ENCODE data around the gene REG4. TPM values are rescaled to one million over a fixed set of nuclear protein-coding genes. Genes with fewer than 3 reads are reported as not detected.

REG4 gene
- total and polyA plus RNA-seq, 7 donors, result 10.4 to 80.8 (median 13.2) TPM; not detected in 4

DNA sequence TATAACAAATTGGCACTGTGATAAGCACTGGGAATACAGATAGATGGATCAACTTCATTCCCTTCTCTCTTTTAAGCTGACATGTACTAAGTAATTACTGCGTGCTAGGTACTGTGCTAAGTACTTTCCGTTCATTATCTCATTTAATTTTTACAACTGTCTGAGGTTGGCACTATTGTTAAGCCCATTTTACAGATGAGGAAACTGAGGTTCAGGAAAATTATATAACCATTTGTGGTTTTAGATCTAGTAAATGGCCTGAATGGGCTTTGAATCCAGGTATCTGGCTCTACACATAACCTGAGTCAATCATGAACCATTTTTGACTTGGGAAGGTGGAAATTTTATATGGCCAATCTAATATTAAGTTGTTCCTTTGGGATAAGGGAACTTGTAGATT is 39.0 kb downstream of the REG4 start:
- no peaks in the 10 kb centered on the region for H3K9me3 ChIP-seq
- intact Hi-C loops (cut with DNase I), result no loop called here
- TF ChIP-seq POLR2A (IDR thresholded peaks at IDR 0.05) (no peak), POLR2AphosphoS5 (IDR thresholded peaks at IDR 0.05) (no peak)
- H3K4me3 ChIP-seq, result no peak overlapping the region
- no peaks in the 10 kb centered on the region for H3K27me3 ChIP-seq
- no peak for DNase-seq
- WGBS, 2 donors, result 91 to 95% methylated on average over 2 of the region's 2 CpGs
- no peaks in the 10 kb centered on the region for H3K4me1 ChIP-seq
- H3K36me3 ChIP-seq, result no peaks in the 10 kb centered on the region
- no peak overlapping the region for H3K27ac ChIP-seq

DNA sequence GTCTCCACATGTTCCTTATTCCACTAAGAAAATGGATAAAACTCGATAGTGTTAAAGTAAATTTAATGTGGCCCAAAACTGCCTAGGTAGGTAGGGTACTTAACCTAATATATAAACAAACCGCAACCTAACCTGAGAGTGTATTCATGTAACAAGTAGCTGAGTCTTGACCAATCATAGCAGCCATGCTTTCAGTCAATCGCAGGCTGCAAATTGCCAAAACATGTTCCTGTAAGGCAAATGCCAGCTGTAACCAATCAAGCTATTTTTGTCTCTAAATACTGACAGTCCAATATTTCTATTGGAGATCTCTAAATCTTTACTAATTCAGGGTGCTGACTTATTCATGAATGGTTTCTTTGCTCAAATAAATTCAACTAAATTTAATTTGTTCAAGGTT is 39.5 kb downstream of the REG4 start:
- no peaks in the 10 kb centered on the region for H3K27me3 ChIP-seq
- no peaks in the 10 kb centered on the region for H3K9me3 ChIP-seq
- no peaks in the 10 kb centered on the region for H3K36me3 ChIP-seq
- TF ChIP-seq EP300 (IDR thresholded peaks at IDR 0.05) (no peak), POLR2AphosphoS5 (IDR thresholded peaks at IDR 0.05) (peak in 1 of 4 donors; percentile 19)
- WGBS, 2 donors, result 72 to 78% methylated on average over 3 of the region's 3 CpGs
- intact Hi-C loops (cut with DNase I), result no loop called here
- H3K4me1 ChIP-seq, result peaks cover 0 to 2% (median 0%) of the 10 kb centered on the region in 4 donors
- no peak overlapping the region for H3K4me3 ChIP-seq
- H3K27ac ChIP-seq, result no peak overlapping the region
- no peak for DNase-seq

DNA sequence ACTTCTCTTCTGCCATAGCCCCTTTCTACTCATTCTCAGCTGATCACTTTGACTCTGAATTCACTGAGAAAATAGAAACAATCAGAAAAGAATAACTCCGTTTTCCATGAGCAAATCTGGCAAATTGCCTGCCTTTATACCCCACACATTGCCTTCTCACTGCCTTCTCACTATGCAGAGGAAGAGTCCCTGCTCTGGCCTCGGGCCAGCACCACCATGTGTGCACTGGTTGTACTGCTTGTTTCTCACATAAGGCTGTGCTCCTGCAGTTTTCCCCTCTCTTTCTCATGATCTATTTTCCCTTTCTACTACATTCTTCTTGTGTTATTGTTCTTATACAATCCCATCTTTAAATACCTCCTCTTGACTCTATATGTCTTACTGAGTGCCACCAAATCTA is 40.2 kb downstream of the REG4 start:
- no peaks in the 10 kb centered on the region for H3K9me3 ChIP-seq
- peaks cover 0 to 7% (median 2%) of the 10 kb centered on the region in 4 donors for H3K4me1 ChIP-seq
- WGBS, 2 donors, result 25 to 40% methylated on average over 2 of the region's 2 CpGs
- H3K27me3 ChIP-seq, result no peaks in the 10 kb centered on the region
- DNase-seq, result no peak
- no peak overlapping the region for H3K4me3 ChIP-seq
- no peak for TF ChIP-seq EP300 (IDR thresholded peaks at IDR 0.05)
- TF ChIP-seq POLR2AphosphoS5 (IDR thresholded peaks at IDR 0.05), result no peak
- TF ChIP-seq POLR2A (IDR thresholded peaks at IDR 0.05), result no peak
- TF ChIP-seq, protein P1, sequence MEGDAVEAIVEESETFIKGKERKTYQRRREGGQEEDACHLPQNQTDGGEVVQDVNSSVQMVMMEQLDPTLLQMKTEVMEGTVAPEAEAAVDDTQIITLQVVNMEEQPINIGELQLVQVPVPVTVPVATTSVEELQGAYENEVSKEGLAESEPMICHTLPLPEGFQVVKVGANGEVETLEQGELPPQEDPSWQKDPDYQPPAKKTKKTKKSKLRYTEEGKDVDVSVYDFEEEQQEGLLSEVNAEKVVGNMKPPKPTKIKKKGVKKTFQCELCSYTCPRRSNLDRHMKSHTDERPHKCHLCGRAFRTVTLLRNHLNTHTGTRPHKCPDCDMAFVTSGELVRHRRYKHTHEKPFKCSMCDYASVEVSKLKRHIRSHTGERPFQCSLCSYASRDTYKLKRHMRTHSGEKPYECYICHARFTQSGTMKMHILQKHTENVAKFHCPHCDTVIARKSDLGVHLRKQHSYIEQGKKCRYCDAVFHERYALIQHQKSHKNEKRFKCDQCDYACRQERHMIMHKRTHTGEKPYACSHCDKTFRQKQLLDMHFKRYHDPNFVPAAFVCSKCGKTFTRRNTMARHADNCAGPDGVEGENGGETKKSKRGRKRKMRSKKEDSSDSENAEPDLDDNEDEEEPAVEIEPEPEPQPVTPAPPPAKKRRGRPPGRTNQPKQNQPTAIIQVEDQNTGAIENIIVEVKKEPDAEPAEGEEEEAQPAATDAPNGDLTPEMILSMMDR (IDR thresholded peaks at IDR 0.05), result no peak
- no peak overlapping the region for H3K27ac ChIP-seq
- H3K36me3 ChIP-seq, result no peaks in the 10 kb centered on the region
- intact Hi-C loops (cut with DNase I), result no loop called here

DNA sequence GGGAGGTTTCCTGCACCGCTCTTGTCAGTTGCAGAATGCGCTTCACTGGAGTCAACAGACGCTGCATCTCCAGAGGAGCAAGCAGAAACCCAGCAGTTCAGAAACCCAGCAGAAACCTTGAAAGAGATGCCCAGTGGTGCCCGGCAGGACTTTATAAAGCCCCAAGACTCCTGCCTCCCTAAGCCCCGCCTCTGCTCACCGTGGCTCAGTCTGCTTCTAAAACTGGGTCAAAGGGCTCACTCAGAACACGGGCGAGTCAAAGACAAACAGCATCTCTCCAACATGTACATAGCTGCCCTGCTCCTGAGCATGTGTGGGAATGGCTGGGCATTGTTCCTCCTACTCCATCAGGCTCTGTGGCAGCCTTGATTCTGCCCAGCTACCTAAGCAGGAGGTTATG is 42.5 kb downstream of the REG4 start, which contains the start of gene HMGCS2:
HMGCS2 (minus strand) TSS at position 128 of the 400 bp plus-strand sequence; CDS start at position 67, 61 bp downstream.
- H3K4me1 ChIP-seq, result peaks cover 0 to 8% (median 3%) of the 10 kb centered on the region in 4 donors
- intact Hi-C loops (cut with DNase I), result no loop called here
- TF ChIP-seq EP300 (IDR thresholded peaks at IDR 0.05) (no peak), POLR2AphosphoS5 (IDR thresholded peaks at IDR 0.05) (no peak), POLR2A (IDR thresholded peaks at IDR 0.05) (no peak)
- TF ChIP-seq, protein P1 (IDR thresholded peaks at IDR 0.05), result no peak

DNA sequence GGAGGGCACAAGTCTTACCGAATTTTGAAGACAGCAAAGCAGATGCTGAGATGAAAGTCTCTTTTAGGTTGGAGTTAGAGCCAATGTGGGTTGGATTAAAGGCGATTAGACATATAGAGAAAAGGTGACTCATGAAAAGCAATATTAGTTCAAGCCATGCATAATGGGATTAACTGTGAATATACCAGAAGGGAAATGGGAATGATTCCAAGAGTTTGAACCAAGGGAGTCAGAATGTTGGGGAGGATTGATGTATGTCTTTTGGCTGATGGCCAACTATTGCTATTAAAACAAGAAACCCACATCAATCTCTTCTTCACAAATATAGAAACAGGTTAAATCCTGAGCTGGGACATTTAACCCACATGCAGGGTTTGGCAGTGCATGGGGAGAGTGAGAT is 43.8 kb downstream of the REG4 start:
- intact Hi-C loops (cut with DNase I), result no loop called here
- H3K27ac ChIP-seq, result peak overlapping the region in 1 of 4 donors; percentile 57
- H3K27me3 ChIP-seq, result no peaks in the 10 kb centered on the region
- DNase-seq, result no peak
- H3K36me3 ChIP-seq, result no peaks in the 10 kb centered on the region
- no peak for TF ChIP-seq POLR2AphosphoS5 (IDR thresholded peaks at IDR 0.05)
- TF ChIP-seq POLR2A (IDR thresholded peaks at IDR 0.05), result no peak
- TF ChIP-seq, protein P1 (IDR thresholded peaks at IDR 0.05), result no peak
- no peak for TF ChIP-seq EP300 (IDR thresholded peaks at IDR 0.05)
- WGBS, 2 donors, result 9 to 58% methylated on average over 2 of the region's 2 CpGs
- no peak overlapping the region for H3K4me3 ChIP-seq
- no peaks in the 10 kb centered on the region for H3K9me3 ChIP-seq
- peaks cover 0 to 8% (median 3%) of the 10 kb centered on the region in 4 donors for H3K4me1 ChIP-seq

More for the DNA sequence above, 42.5 kb downstream of the REG4 start, which contains the start of gene HMGCS2:
- WGBS, 2 donors, result 20 to 68% methylated on average over 8 of the region's 8 CpGs
- H3K27ac ChIP-seq, result no peak within 1 kb of the TSS
- H3K9me3 ChIP-seq, result no peaks in the 10 kb centered on the region
- no peaks in the 10 kb centered on the region for H3K36me3 ChIP-seq
- H3K4me3 ChIP-seq, result no peak within 1 kb of the TSS
- DNase-seq, result no peak
- H3K27me3 ChIP-seq, result no peaks in the 10 kb centered on the region

DNA sequence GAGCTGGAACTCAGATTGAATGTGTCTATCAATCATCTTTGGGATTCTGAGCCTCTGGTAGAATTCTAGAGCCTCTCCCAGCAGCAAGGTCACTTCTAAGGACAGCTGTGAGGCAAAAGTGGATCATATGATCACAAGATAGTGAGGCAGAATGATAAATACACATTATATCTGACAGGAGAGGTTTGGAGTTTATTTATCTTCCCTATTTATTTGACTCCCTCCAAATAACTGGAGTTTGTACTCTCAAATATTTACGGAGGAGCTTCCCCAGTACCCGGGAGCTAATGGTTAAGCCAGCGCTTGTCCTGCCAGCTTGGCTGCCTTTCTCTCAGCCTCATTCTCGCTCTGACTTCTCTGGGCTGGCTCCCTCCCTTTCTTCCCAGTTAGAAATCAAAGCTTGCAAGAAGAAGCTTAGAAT is 44.9 kb downstream of the REG4 start:
- 10 to 64% methylated on average over 4 of the region's 4 CpGs for WGBS, 2 donors
- H3K36me3 ChIP-seq, result no peaks in the 10 kb centered on the region
- H3K27ac ChIP-seq, result peak overlapping the region in 2 of 4 donors; percentile 3 to 57
- H3K9me3 ChIP-seq, result no peaks in the 10 kb centered on the region
- intact Hi-C loops (cut with DNase I), result no loop called here
- no peak overlapping the region for H3K4me3 ChIP-seq
- TF ChIP-seq, protein P1 (IDR thresholded peaks at IDR 0.05), result no peak
- TF ChIP-seq POLR2A (IDR thresholded peaks at IDR 0.05) (no peak), POLR2AphosphoS5 (IDR thresholded peaks at IDR 0.05) (no peak), EP300 (IDR thresholded peaks at IDR 0.05) (no peak)
- H3K27me3 ChIP-seq, result no peaks in the 10 kb centered on the region
- peaks cover 0 to 8% (median 3%) of the 10 kb centered on the region in 4 donors for H3K4me1 ChIP-seq
- no peak for DNase-seq

Measured in sigmoid colon (tissue), 7 donors.